ENCODE measurements around the gene PVRIG.
A peak's percentile ranks its signal among the peaks of the same experiment; 100 is the strongest.
"Not testable (repeated sequence)": the region's sequence is repeated elsewhere in the genome, so short reads cannot be mapped to it uniquely, and the experiment has no call there.

The PVRIG gene

GRCh38 chr7:100219801-100220585, at the start of gene PVRIG:
Gene PVRIG, plus strand, starts transcription at chr7:100219949. Its CDS starts 22 bp downstream, at chr7:100219971.
- peak within 1 kb of the TSS; percentile 95 for H3K4me3 Mint-ChIP-seq
- peak within 1 kb of the TSS; percentile 98 for H3K27ac Mint-ChIP-seq (ENCODE audit: low read depth)
- H3K4me1 Mint-ChIP-seq = peaks cover 65% of the 10 kb centered on the region
- H3K9me3 Mint-ChIP-seq, H3K27me3 Mint-ChIP-seq: not testable (repeated sequence)
- ATAC-seq (replicated peaks; ENCODE audit: extremely low read depth, poor library complexity, severe bottlenecking) (peak; percentile 66), DNase-seq (ENCODE audit: low spot score in 2 of 2) (peak; percentile 26 to 43)
- H3K36me3 Mint-ChIP-seq (ENCODE audit: insufficient read depth) = peaks cover 55% of the 10 kb centered on the region

DNA sequence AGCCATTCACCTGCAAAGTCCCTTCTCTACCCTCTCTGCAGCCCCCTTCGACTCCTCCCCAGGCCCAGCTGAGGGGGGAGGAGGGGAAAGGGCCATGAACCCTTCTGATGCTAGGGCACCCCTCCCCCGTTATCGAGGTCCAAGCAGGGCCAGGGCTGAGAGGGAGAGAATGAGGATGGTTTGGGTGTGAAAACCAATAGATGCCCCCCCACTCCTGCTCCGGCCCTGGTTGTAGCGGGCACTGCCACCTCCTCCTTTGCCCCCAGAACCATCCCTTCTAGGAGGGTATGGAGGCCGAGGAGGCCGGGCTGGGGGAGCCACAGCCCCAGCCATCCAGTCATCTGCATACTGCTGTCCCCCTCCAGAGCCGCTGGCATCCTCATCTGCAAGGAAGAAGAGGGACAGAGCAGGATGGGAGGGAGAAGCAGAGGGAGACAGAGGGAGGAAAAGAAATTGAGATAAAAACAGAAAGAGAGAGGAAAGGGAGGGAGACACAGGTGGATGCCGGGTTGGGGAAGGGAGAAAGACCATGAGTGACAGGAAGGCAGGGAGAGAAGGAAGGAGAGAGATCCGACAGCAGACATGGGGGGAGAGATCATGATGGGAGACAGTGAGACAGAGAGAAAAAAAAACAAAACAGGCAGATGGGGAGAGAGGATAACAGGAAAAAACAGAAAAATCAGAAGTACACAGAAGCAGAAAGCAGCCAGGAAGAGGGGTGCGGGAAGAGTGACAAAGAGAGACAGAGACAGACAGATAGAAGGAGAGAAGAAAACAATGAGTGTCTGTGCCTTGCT, 49.5 kb upstream of the PVRIG start:
- ATAC-seq (replicated peaks; ENCODE audit: extremely low read depth, poor library complexity, severe bottlenecking) = no peak

GRCh38 chr7:100171087-100171681, 48.6 kb upstream of the PVRIG start:
- peak overlapping the region; percentile 82 for H3K27ac Mint-ChIP-seq (ENCODE audit: low read depth)
- ATAC-seq (replicated peaks; ENCODE audit: extremely low read depth, poor library complexity, severe bottlenecking) (peak; percentile 66), DNase-seq (ENCODE audit: low spot score in 2 of 2) (no peak)
- H3K4me3 Mint-ChIP-seq = peak overlapping the region; percentile 66
- peaks cover 41% of the 10 kb centered on the region for H3K27me3 Mint-ChIP-seq
- H3K9me3 Mint-ChIP-seq = no peaks in the 10 kb centered on the region
- H3K4me1 Mint-ChIP-seq = peaks cover 43% of the 10 kb centered on the region
- peaks cover 6% of the 10 kb centered on the region for H3K36me3 Mint-ChIP-seq (ENCODE audit: insufficient read depth)

More for the DNA sequence above, 49.5 kb upstream of the PVRIG start:
- peaks cover 48% of the 10 kb centered on the region for H3K27me3 Mint-ChIP-seq
- DNase-seq (ENCODE audit: low spot score in 2 of 2) = no peak
- H3K36me3 Mint-ChIP-seq (ENCODE audit: insufficient read depth) = peaks cover 6% of the 10 kb centered on the region
- peak overlapping the region; percentile 66 for H3K4me3 Mint-ChIP-seq
- no peaks in the 10 kb centered on the region for H3K9me3 Mint-ChIP-seq
- peaks cover 47% of the 10 kb centered on the region for H3K4me1 Mint-ChIP-seq
- H3K27ac Mint-ChIP-seq (ENCODE audit: low read depth) = peak overlapping the region; percentile 82

DNA sequence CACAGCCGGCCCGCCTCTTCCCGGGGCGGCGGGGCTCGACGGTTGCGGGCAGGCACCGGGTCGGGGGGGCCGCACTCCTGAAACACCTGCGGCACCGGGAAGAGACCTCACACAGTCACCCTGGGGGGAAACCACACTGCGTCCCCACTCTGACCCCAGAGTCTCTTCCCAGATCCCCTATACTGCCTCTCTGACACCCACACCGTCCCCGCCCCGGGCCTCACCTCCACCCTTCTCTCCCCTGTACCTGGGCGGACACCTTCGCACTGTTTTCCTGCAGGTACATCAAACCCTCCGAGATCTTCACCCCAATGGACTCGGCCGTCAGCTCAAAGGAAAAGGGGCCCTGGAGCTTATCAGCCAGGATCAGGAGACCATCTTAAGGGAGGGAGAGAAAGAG, 47.9 kb upstream of the PVRIG start:
- H3K27ac Mint-ChIP-seq (ENCODE audit: low read depth) = no peak overlapping the region
- H3K36me3 Mint-ChIP-seq (ENCODE audit: insufficient read depth) = peaks cover 6% of the 10 kb centered on the region
- peaks cover 34% of the 10 kb centered on the region for H3K27me3 Mint-ChIP-seq

DNA sequence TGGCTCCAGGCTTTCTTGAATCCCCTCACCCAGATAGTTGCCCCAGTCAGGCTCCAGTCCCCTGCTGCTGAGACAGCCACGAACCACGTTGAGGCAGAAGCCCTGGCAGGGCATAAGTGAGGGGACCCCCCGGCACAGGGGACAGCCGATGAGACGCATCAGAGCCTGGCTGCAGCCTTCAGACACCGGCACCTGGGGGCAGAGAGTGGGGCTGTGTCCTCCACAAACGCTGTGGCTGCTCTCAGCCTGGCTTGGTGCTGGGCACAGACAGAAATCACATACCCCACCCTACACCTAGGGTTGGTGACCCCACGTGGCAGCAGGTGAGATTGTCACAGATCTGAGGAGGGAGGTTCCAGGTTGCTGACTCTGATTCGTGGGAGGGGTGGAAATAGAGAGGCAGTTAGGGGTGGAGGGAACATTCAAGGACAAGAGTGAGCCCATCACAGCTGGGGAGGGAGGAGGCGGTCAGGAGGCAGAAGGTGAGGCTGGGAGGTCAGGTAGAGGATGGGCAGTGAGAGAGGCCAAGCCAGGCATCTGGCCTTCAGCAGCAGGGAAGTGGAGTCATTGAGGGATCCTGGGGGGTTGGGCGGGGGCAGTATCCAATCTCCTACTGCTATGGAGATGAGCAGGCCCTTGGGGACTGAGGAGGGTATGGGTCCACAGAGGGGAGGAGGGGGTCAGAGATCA, 45.8 kb upstream of the PVRIG start:
- no peak for DNase-seq (ENCODE audit: low spot score in 2 of 2)
- Mint-ChIP-seq H3K27me3 (peaks cover 13% of the 10 kb centered on the region), H3K4me3 (no peak overlapping the region), H3K9me3 (no peaks in the 10 kb centered on the region), H3K27ac (ENCODE audit: low read depth) (no peak overlapping the region), H3K4me1 (peaks cover 30% of the 10 kb centered on the region), H3K36me3 (ENCODE audit: insufficient read depth) (peaks cover 5% of the 10 kb centered on the region)
- ATAC-seq (replicated peaks; ENCODE audit: extremely low read depth, poor library complexity, severe bottlenecking) = no peak

More for the DNA sequence above, 47.9 kb upstream of the PVRIG start:
- no peaks in the 10 kb centered on the region for H3K9me3 Mint-ChIP-seq
- H3K4me1 Mint-ChIP-seq = peaks cover 43% of the 10 kb centered on the region
- ATAC-seq (replicated peaks; ENCODE audit: extremely low read depth, poor library complexity, severe bottlenecking) = peak; percentile 10
- DNase-seq (ENCODE audit: low spot score in 2 of 2) = no peak
- peak overlapping the region; percentile 76 for H3K4me3 Mint-ChIP-seq

DNA sequence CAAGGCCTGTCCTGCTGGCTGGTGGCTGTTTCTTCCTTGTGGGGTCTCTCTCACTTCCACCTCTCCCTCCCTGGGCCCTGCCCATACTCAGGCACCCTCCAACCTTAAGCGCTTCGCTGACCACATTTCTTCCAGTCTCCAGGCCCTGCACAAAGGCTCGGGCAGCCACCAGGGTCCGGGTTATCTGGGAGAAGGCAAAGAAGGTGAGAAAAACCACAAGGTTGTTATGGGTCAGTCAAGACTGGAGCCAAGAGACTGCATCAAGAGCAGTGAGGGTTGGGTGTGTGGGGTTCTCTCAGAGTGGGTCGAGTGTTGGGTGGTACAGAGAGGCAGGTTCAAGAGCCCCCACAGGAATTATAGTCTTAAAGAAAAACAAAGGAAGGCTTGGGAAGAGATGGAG, 45.2 kb upstream of the PVRIG start:
- no peak for ATAC-seq (replicated peaks; ENCODE audit: extremely low read depth, poor library complexity, severe bottlenecking)

DNA sequence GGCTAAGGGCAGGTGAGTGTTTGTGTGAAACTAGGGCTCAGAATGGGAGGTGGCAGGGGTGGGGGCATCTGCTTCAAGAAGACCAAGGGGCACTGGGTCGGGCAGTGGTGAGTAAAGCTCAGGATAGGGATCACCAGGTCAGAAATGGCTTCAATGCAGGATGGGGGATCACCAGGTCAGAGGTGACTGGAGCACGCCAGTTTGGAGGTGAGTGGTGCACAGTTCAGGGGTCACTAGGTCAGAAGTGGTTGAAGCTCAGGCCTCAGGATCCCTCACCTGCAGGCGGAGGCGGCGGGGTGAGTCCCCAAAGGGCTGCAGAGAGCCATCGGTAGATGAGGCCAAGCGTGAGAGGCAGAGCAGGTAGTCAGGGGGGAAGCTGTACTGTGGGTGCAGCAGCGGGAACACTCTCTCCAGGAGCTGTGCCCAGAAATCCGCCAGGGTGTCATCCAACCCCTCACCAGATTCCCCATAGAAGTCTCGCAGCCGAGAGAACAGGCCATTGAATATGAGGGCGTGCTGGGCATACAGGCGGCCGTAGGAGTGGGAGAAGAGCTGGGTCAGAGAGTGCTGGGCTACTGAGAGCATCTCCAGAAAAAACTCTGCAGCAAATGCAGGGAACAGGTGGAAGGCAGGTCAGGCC, 44.3 kb upstream of the PVRIG start:
- H3K9me3 Mint-ChIP-seq = peaks cover 1% of the 10 kb centered on the region
- no peak overlapping the region for H3K27ac Mint-ChIP-seq (ENCODE audit: low read depth)
- peaks cover 7% of the 10 kb centered on the region for H3K27me3 Mint-ChIP-seq
- H3K36me3 Mint-ChIP-seq (ENCODE audit: insufficient read depth) = peaks cover 5% of the 10 kb centered on the region
- peaks cover 30% of the 10 kb centered on the region for H3K4me1 Mint-ChIP-seq
- ATAC-seq (replicated peaks; ENCODE audit: extremely low read depth, poor library complexity, severe bottlenecking) (no peak), DNase-seq (ENCODE audit: low spot score in 2 of 2) (no peak)
- no peak overlapping the region for H3K4me3 Mint-ChIP-seq

More for the DNA sequence above, 45.2 kb upstream of the PVRIG start:
- Mint-ChIP-seq H3K4me3 (no peak overlapping the region), H3K27me3 (peaks cover 13% of the 10 kb centered on the region), H3K4me1 (peaks cover 29% of the 10 kb centered on the region), H3K36me3 (ENCODE audit: insufficient read depth) (peaks cover 5% of the 10 kb centered on the region), H3K9me3 (no peaks in the 10 kb centered on the region), H3K27ac (ENCODE audit: low read depth) (no peak overlapping the region)
- DNase-seq (ENCODE audit: low spot score in 2 of 2) = no peak

- Mint-ChIP-seq H3K27me3 (no peaks in the 10 kb centered on the region), H3K4me1 (peaks cover 34% of the 10 kb centered on the region), H3K4me3 (peak overlapping the region; percentile 69), H3K36me3 (ENCODE audit: insufficient read depth) (peaks cover 3% of the 10 kb centered on the region), H3K27ac (ENCODE audit: low read depth) (no peak overlapping the region), H3K9me3 (peaks cover 4% of the 10 kb centered on the region)
- DNase-seq (ENCODE audit: low spot score in 2 of 2) (no peak), ATAC-seq (replicated peaks; ENCODE audit: extremely low read depth, poor library complexity, severe bottlenecking) (no peak)
Measured at GRCh38 chr7:100176096-100177044, 43.4 kb upstream of the PVRIG start.

GRCh38 chr7:100177045-100178001, 42.4 kb upstream of the PVRIG start, which contains the start of the genes GPC2 and STAG3:
Gene GPC2, minus strand, starts transcription at chr7:100177381. Its CDS starts 182 bp downstream, at chr7:100177199.
Gene STAG3, plus strand, starts transcription at chr7:100177918. Its CDS starts 2,639 bp downstream, at chr7:100180557.
- peaks cover 38% of the 10 kb centered on the region for H3K4me1 Mint-ChIP-seq
- H3K27me3 Mint-ChIP-seq = no peaks in the 10 kb centered on the region
- peaks cover 4% of the 10 kb centered on the region for H3K9me3 Mint-ChIP-seq
- peak within 1 kb of the TSS; percentile 69 for H3K4me3 Mint-ChIP-seq
- peaks cover 3% of the 10 kb centered on the region for H3K36me3 Mint-ChIP-seq (ENCODE audit: insufficient read depth)
- peak; percentile 95 to 97 for DNase-seq (ENCODE audit: low spot score in 2 of 2)
- peak within 1 kb of the TSS; percentile 60 for H3K27ac Mint-ChIP-seq (ENCODE audit: low read depth)
- ATAC-seq (replicated peaks; ENCODE audit: extremely low read depth, poor library complexity, severe bottlenecking) = peak; percentile 81

DNA sequence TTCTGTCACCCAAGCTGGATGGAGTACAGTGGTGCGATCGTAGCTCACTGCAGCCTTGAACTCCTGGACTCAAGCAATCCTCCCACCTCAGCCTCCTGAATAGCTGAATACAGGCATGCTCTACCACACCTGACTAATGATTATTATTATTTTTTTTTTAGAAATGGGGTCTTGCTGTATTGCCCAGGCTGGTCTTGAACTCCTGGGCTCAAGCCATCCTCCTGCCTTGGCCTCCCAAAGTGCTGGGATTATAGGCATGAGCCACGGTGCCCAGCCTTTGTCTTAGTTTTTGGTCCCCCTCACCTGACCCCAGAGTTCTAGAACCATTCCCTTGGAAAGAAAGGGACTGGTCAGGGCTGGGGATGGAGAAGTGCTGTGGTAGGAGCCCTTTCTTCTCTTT, 39.7 kb upstream of the PVRIG start:
- H3K27me3 Mint-ChIP-seq; H3K36me3 Mint-ChIP-seq (ENCODE audit: insufficient read depth); ATAC-seq (replicated peaks; ENCODE audit: extremely low read depth, poor library complexity, severe bottlenecking); H3K9me3 Mint-ChIP-seq; H3K27ac Mint-ChIP-seq (ENCODE audit: low read depth); DNase-seq (ENCODE audit: low spot score in 2 of 2): not testable (repeated sequence)
- Mint-ChIP-seq H3K4me3 (peak overlapping the region; percentile 59), H3K4me1 (peaks cover 47% of the 10 kb centered on the region)
